Naive thymus-derived CD4-positive, alpha-beta T cell (primary cell): ENCODE data around the gene INTS1. TPM values are rescaled to one million over a fixed set of nuclear protein-coding genes. Genes with fewer than 3 reads are reported as not detected.

Source experiments
- ATAC-seq: fragments of 150-1000 bp; cut with Tn5 transposase; 2 replicates; pipeline ENCODE4 v1.10.0; 2021; ENCODE audit warnings: mild to moderate bottlenecking, moderate library complexity
- CTCF ChIA-PET: fragments of 350-600 bp; sonication (Branson Sonifier 250); formaldehyde crosslinking; loops from one replicate; lab custom pipeline; 2021; ENCODE audit warnings: antibody characterized with exemption; lab: Charles Lee
- POLR2A ChIA-PET: fragments of 350-600 bp; sonication (Branson Sonifier 250); formaldehyde crosslinking; loops from one replicate; lab custom pipeline; 2021; ENCODE audit warnings: antibody characterized with exemption, inconsistent platforms; lab: Charles Lee
- DNase-seq, 9 donors: peaks; one replicate each; pipeline versions ENCODE4 v3.0.0 to v3.0.0-alpha.2; 2020 to 2022; ENCODE audit warnings: mixed read lengths in 1 of 9
- H3K27ac ChIP-seq: one replicate; pipeline ENCODE4 v1.7.0; 2013; ENCODE audit warnings: mild to moderate bottlenecking, low read depth, low read length, moderate library complexity
- H3K27me3 ChIP-seq, 2 donors: one replicate each; pipeline ENCODE4 v1.7.0; 2013; ENCODE audit warnings: low read length in 2 of 2, mild to moderate bottlenecking in 2 of 2, moderate library complexity in 2 of 2; ENCODE audit not compliant: control insufficient read depth in 2 of 2, insufficient read depth in 2 of 2
- H3K36me3 ChIP-seq, 3 experiments: 1 replicate in 2 of 3; 2 replicates in 1 of 3; pipeline ENCODE4 v1.7.0; 2013; ENCODE audit warnings: low read length in 3 of 3, mild to moderate bottlenecking in 3 of 3, moderate library complexity in 1 of 3; ENCODE audit not compliant: insufficient read depth in 3 of 3, control insufficient read depth in 2 of 3
- H3K4me1 ChIP-seq, 2 donors: one replicate each; pipeline ENCODE4 v1.7.0; 2013; ENCODE audit warnings: low read length in 2 of 2, mild to moderate bottlenecking in 2 of 2, moderate library complexity in 1 of 2; ENCODE audit not compliant: control insufficient read depth in 2 of 2, insufficient read depth in 2 of 2
- H3K4me3 ChIP-seq: 2 replicates; pipeline ENCODE4 v1.7.0; 2013; ENCODE audit warnings: mild to moderate bottlenecking, low read length
- H3K9me3 ChIP-seq, 3 experiments: 1 replicate in 2 of 3; 2 replicates in 1 of 3; pipeline ENCODE4 v1.7.0; 2013; ENCODE audit warnings: low read length in 3 of 3; ENCODE audit not compliant: control insufficient read depth in 2 of 3
- H3K27ac Mint-ChIP-seq, 9 donors: one replicate each; pipeline ENCODE4 v1.8.0; 2020 to 2022; ENCODE audit warnings: mixed read lengths in 9 of 9, mild to moderate bottlenecking in 8 of 9, moderate library complexity in 5 of 9, inconsistent platforms in 2 of 9
- H3K27me3 Mint-ChIP-seq, 5 donors: one replicate each; pipeline ENCODE4 v1.8.0; 2021 to 2022; ENCODE audit warnings: mixed read lengths in 5 of 5, mild to moderate bottlenecking in 1 of 5
- H3K36me3 Mint-ChIP-seq, 5 donors: one replicate each; pipeline ENCODE4 v1.8.0; 2020 to 2022; ENCODE audit warnings: mixed read lengths in 5 of 5, mild to moderate bottlenecking in 3 of 5, inconsistent platforms in 1 of 5
- H3K4me1 Mint-ChIP-seq, 7 donors: one replicate each; pipeline ENCODE4 v1.8.0; 2020 to 2022; ENCODE audit warnings: mixed read lengths in 7 of 7, mild to moderate bottlenecking in 3 of 7, inconsistent platforms in 1 of 7
- H3K4me3 Mint-ChIP-seq, 10 donors: one replicate each; pipeline ENCODE4 v1.8.0; 2020 to 2022; ENCODE audit warnings: mild to moderate bottlenecking in 10 of 10, mixed read lengths in 10 of 10, moderate library complexity in 6 of 10, inconsistent platforms in 2 of 10
- H3K9me3 Mint-ChIP-seq, 11 donors: one replicate each; pipeline ENCODE4 v1.8.0; 2020 to 2022; ENCODE audit warnings: mixed read lengths in 11 of 11, mild to moderate bottlenecking in 4 of 11, inconsistent platforms in 1 of 11, moderate library complexity in 1 of 11
- intact Hi-C, 2 donors: fragments of 100-400 bp; cut with micrococcal nuclease; formaldehyde crosslinking; loops; one replicate each; pipeline ENCODE4 v1.15.1; 2023
- polyA plus RNA-seq, 2 donors: library from polyadenylated mRNA; unstranded; fragments of 300-500 nt; fragmentation: Illumina TruSeq; gene quantifications; one replicate each; pipeline ENCODE4 v1.2.3, GENCODE V29; 2021
- total RNA-seq, 6 experiments: library from RNA in 5 of 6; stranded (reverse) in 5 of 6; gene quantifications; 1 replicate in 5 of 6; 2 replicates in 1 of 6; pipeline ENCODE4 v1.2.3 and lab custom pipeline; 2021 to 2026

Gene INTS1
- total and polyA plus RNA-seq, 7 experiments from 2014 or later = 15.1 to 157 (median 103) TPM

DNA sequence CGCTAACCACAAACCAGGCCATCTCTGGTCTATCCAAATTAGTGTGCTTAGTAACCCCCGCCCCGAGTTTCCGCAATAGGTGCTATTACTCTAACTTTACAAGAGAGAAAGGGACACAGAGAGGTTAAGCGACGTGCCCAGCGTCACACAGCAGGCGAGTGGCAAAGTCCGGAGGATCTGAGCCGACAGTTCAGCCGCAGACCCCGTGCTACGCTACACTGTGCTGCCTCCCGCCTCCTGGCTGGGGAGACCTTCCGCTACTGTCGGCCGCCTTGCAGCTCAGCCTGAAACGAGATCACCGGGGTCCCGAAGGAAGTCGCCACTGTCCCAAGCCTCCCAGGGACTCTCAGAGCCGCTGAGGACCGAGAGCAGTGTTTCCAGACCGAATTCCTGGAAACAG is 799 bp downstream of the INTS1 start:
- Histone ChIP-seq H3K9me3 (no peaks in the 10 kb centered on the region), H3K27me3 (no peaks in the 10 kb centered on the region), H3K27ac (peak overlapping the region; percentile 77), H3K4me1 (peaks cover 18 to 35% of the 10 kb centered on the region in 2 donors), H3K4me3 (peak overlapping the region; percentile 77), H3K36me3 (peaks cover 0 to 41% (median 0%) of the 10 kb centered on the region in 3 experiments)
- peak overlapping the region in 8 of 9 donors; percentile 59 to 83 (median 69) for H3K27ac Mint-ChIP-seq
- H3K9me3 Mint-ChIP-seq = peaks cover 0 to 2% (median 0%) of the 10 kb centered on the region in 11 donors
- peaks cover 35 to 55% (median 38%) of the 10 kb centered on the region in 7 donors for H3K4me1 Mint-ChIP-seq
- peak overlapping the region; percentile 63 to 94 (median 86) for H3K4me3 Mint-ChIP-seq
- no peak for ATAC-seq
- CTCF ChIA-PET = no interaction called here
- intact Hi-C loops = no loop called here
- POLR2A ChIA-PET = interaction anchor here (0.6 to 1.6 kb wide), 3 partner anchors 9 to 686 kb away, joined by 3 to 4 read pairs (median 3); no protein-coding TSS in a partner anchor
- DNase-seq = no peak
- peaks cover 0 to 13% (median 5%) of the 10 kb centered on the region in 5 donors for H3K36me3 Mint-ChIP-seq
- H3K27me3 Mint-ChIP-seq = peaks cover 0 to 4% (median 0%) of the 10 kb centered on the region in 5 donors

DNA sequence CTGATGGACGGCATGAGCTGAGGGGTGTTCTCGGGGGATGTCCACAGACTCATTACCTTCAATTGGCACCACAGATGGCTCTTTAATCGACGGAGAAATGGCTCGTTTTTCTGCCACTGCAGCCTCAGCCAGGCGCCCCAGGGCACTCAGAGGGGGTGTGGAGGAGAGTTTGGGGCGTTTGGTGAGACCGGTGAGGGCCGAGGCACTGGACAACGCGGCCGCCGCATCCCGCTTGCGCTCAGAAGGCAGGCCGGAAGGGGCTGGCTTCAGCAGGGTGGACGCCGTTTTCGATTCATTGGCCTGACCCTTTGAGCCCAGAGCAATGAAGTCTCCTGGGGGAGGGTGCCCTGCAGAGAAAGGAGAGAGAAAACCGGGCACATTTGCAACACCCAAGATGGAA is 1.3 kb downstream of the INTS1 start:
- Histone ChIP-seq H3K36me3 (peaks cover 0 to 46% (median under 1%) of the 10 kb centered on the region in 3 experiments), H3K9me3 (no peaks in the 10 kb centered on the region), H3K4me3 (peak overlapping the region; percentile 77), H3K27ac (no peak overlapping the region), H3K27me3 (no peaks in the 10 kb centered on the region), H3K4me1 (peaks cover 18 to 35% of the 10 kb centered on the region in 2 donors)
- DNase-seq (no peak), ATAC-seq (no peak)
- H3K4me3 Mint-ChIP-seq = peak overlapping the region; percentile 63 to 94 (median 86)
- H3K36me3 Mint-ChIP-seq = peaks cover 0 to 13% (median 5%) of the 10 kb centered on the region in 5 donors
- intact Hi-C loops = no loop called here
- CTCF ChIA-PET = no interaction called here
- H3K9me3 Mint-ChIP-seq = peaks cover 0 to 2% (median 0%) of the 10 kb centered on the region in 11 donors
- peaks cover 0 to 4% (median 0%) of the 10 kb centered on the region in 5 donors for H3K27me3 Mint-ChIP-seq
- POLR2A ChIA-PET = interaction anchor here (1.6 kb wide), 1 partner anchor 30 kb away, joined by 4 read pairs; no protein-coding TSS in a partner anchor
- peaks cover 32 to 52% (median 35%) of the 10 kb centered on the region in 7 donors for H3K4me1 Mint-ChIP-seq
- H3K27ac Mint-ChIP-seq = peak overlapping the region in 8 of 9 donors; percentile 34 to 87 (median 67)

DNA sequence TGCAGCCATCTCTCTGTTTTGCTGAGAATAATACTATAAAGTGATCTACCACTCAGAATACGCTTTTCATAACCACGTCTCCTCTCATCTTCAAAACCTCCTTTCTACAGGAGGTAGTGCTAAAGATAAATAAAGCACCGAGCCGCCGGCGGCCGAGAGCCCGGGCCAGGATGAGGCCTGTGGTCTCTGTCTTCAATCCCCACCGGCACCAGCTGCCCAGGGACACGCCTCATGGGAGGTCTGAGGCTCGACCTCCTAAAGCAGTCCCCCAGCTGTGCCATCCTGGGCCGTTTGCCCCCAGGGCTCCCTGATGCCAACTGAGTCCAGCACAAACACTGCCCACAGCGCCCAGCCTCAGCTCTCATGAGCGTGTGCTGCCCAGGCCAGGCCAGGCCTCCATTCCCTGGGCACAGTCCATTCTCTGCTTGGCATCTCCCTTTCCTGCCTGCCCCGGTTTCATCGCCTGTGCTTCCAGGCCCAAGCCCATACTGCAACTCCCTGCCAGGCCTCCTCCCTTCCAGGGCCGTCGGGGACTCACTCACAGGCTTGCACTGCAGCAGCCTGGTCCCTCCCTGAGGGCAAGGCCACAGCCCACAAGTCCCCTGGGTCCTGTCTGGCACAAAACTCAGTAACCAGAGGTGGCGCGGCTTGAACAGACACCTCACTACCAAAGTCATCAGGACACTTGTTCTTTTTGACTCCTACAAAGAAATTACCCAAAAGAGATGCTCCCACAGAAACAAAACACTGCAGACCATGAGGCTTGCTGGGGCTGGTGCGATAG is 2.5 kb downstream of the INTS1 start:
- H3K27me3 Mint-ChIP-seq = peaks cover 0 to 2% (median 0%) of the 10 kb centered on the region in 5 donors

DNA sequence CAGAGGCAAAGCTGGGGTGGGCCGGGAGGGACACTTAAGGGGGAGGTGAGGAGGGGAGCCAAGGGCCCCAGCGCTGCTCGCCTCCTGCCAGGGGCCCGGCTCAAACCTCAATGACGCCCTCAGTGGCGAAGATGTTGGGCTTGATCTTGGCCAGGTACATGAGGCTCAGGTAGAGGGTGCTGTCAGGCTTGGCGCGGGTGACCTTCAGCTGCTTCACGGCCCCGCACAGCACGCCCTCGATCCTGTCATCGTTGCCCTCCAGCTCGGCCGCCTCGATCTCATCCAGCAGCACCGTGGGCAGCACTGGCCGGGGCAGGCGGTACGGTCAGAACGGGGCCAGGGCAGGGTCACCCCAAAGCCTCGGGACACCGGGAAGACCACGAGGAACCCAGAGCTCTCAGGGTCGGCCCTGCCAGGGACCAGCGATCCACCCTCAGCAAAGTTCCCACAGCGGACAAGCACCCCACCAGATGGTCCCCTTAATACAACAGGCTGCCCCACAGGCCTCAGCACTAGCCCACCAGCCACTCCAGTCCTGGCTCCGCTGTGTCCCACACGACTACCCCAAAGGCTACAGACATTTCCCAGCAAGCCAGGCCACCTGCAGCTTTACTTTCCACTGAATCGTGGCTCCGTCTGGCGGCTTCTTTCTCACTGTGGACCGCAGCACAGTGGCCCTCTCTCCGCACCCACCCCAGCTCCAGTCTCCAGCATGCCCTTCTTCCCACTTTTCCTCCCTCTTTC is 4.0 kb downstream of the INTS1 start:
- Mint-ChIP-seq H3K9me3 (peaks cover 0 to 2% (median 0%) of the 10 kb centered on the region in 11 donors), H3K36me3 (peaks cover 0 to 19% (median 5%) of the 10 kb centered on the region in 5 donors), H3K4me1 (peaks cover 19 to 28% (median 24%) of the 10 kb centered on the region in 7 donors), H3K4me3 (peak overlapping the region in 1 of 10 donors; percentile 13), H3K27me3 (no peaks in the 10 kb centered on the region), H3K27ac (no peak overlapping the region)
- ATAC-seq (no peak), DNase-seq (no peak)
- Histone ChIP-seq H3K27me3 (no peaks in the 10 kb centered on the region), H3K36me3 (peaks cover 0 to 72% (median 4%) of the 10 kb centered on the region in 3 experiments), H3K4me1 (peaks cover 18 to 21% of the 10 kb centered on the region in 2 donors), H3K4me3 (no peak overlapping the region), H3K9me3 (no peaks in the 10 kb centered on the region), H3K27ac (no peak overlapping the region)
- intact Hi-C loops = no loop called here
- ChIA-PET POLR2A (interaction anchor here (0.6 kb wide), 1 partner anchor 856 kb away, joined by 3 read pairs; no protein-coding TSS in a partner anchor), CTCF (no interaction called here)

More for the DNA sequence above, 2.5 kb downstream of the INTS1 start:
- H3K4me3 Mint-ChIP-seq = peak overlapping the region; percentile 63 to 94 (median 86)
- Histone ChIP-seq H3K36me3 (peaks cover 0 to 58% (median 4%) of the 10 kb centered on the region in 3 experiments), H3K27me3 (no peaks in the 10 kb centered on the region), H3K4me1 (peaks cover 18 to 31% of the 10 kb centered on the region in 2 donors), H3K9me3 (no peaks in the 10 kb centered on the region), H3K4me3 (no peak overlapping the region), H3K27ac (peak overlapping the region; percentile 41)
- no peak for ATAC-seq
- CTCF ChIA-PET = no interaction called here
- H3K4me1 Mint-ChIP-seq = peaks cover 28 to 41% (median 30%) of the 10 kb centered on the region in 7 donors
- POLR2A ChIA-PET = interaction anchor here (0.6 kb wide), 1 partner anchor 67 kb away, joined by 3 read pairs; no protein-coding TSS in a partner anchor
- H3K36me3 Mint-ChIP-seq = peaks cover 0 to 19% (median 5%) of the 10 kb centered on the region in 5 donors
- intact Hi-C loops = no loop called here
- DNase-seq = no peak
- H3K27ac Mint-ChIP-seq = peak overlapping the region in 3 of 9 donors; percentile 64 to 78 (median 65)
- H3K9me3 Mint-ChIP-seq = peaks cover 0 to 2% (median 0%) of the 10 kb centered on the region in 11 donors

DNA sequence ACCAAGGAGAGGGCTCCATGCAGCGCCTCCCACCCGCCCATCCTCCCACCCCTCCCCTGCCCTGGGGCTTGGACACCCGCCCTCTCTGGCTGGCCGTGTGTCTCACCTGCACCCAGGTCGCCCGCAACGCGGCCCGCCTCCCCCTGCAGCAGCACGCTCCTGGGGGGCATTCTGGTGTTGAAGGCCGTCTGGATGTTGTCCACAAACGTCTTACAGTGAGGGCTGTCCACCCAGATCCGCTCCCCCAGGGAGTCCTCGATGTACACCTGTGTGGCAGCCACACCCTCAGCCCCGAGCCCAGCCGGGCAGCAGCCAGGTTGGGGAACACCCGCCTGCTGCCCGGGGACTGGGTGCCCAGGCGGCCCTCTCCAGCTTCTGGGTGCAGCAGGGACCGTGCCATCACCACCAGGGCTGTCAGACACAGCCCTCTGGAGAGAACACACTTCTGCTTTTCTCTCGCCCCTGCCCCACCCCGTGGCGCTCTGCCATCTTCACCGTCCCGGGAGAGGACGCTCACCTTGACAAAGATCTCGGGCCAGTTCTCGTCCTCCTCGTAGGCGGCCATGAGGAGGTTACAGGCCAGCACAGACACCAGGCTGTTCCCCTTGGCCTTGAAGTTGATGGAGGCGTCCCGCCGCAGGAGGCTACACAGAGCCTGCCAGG is 4.7 kb downstream of the INTS1 start:
- intact Hi-C loops = no loop called here
- CTCF ChIA-PET = no interaction called here
- Histone ChIP-seq H3K4me3 (no peak overlapping the region), H3K27ac (no peak overlapping the region), H3K9me3 (no peaks in the 10 kb centered on the region), H3K27me3 (no peaks in the 10 kb centered on the region), H3K36me3 (peaks cover 0 to 80% (median 4%) of the 10 kb centered on the region in 3 experiments), H3K4me1 (peaks cover 18% of the 10 kb centered on the region in 2 donors)
- no peak for DNase-seq
- POLR2A ChIA-PET = no interaction called here
- H3K9me3 Mint-ChIP-seq = peaks cover 0 to 2% (median 0%) of the 10 kb centered on the region in 11 donors
- peaks cover 16 to 28% (median 22%) of the 10 kb centered on the region in 7 donors for H3K4me1 Mint-ChIP-seq
- ATAC-seq = no peak
- no peak overlapping the region for H3K27ac Mint-ChIP-seq
- H3K4me3 Mint-ChIP-seq = peak overlapping the region in 1 of 10 donors; percentile 45
- H3K27me3 Mint-ChIP-seq = no peaks in the 10 kb centered on the region
- H3K36me3 Mint-ChIP-seq = peaks cover 0 to 19% (median 5%) of the 10 kb centered on the region in 5 donors
